B cell (primary cell): ENCODE measurements around the gene SNRNP27. TPM values are rescaled to one million over a fixed set of nuclear protein-coding genes. Genes with fewer than 3 reads are reported as not detected.

Experiments
- ATAC-seq: fragments of 200-7000 bp; cut with Tn5 transposase; one replicate; pipeline ENCODE4 v1.10.0; 2021; ENCODE audit warnings: low read depth, mild to moderate bottlenecking, moderate number of reproducible peaks, moderate library complexity
- CTCF ChIA-PET: fragments of 350-600 bp; sonication (Branson Sonifier 250); formaldehyde crosslinking; loops from one replicate; lab custom pipeline; 2021; ENCODE audit warnings: antibody characterized with exemption, inconsistent platforms; lab: Charles Lee
- POLR2A ChIA-PET: fragments of 350-600 bp; sonication (Branson Sonifier 250); formaldehyde crosslinking; loops from one replicate; lab custom pipeline; 2021; ENCODE audit warnings: antibody characterized with exemption; lab: Charles Lee
- DNase-seq: peaks from one replicate; pipeline ENCODE4 v3.0.0; 2013
- H2AFZ ChIP-seq: 2 replicates; pipeline ENCODE4 v1.6.1; 2012; ENCODE audit warnings: mild to moderate bottlenecking, low read depth, low read length; ENCODE audit not compliant: insufficient read depth, poor library complexity, severe bottlenecking
- H3K27ac ChIP-seq, 2 donors: 1 replicate in 1 of 2; 2 replicates in 1 of 2; pipeline ENCODE4 v1.5.1; 2012 to 2013; ENCODE audit warnings: low read length in 2 of 2, mild to moderate bottlenecking in 2 of 2, moderate library complexity in 1 of 2
- H3K27me3 ChIP-seq, 4 experiments: fragments of 200-600 bp in 1 of 4; sonication (generic) in 1 of 4; replicated peaks in 1 of 4; 1 replicate in 2 of 4; 2 replicates in 2 of 4; pipeline versions ENCODE4 v1.6.1 to v1.7.0; 2013 to 2016; ENCODE audit warnings: low read length in 3 of 4, mild to moderate bottlenecking in 2 of 4, mixed read lengths in 1 of 4, moderate library complexity in 1 of 4; ENCODE audit not compliant: insufficient read depth in 4 of 4, control insufficient read depth in 3 of 4; ENCODE audit errors: control extremely low read depth in 1 of 4
- H3K36me3 ChIP-seq, 2 experiments: replicated peaks in 1 of 2; 1 replicate in 1 of 2; 2 replicates in 1 of 2; pipeline versions ENCODE4 v1.6.1 to v1.7.1; 2013; ENCODE audit warnings: low read length in 1 of 2; ENCODE audit not compliant: insufficient read depth in 2 of 2, control insufficient read depth in 1 of 2; ENCODE audit errors: control extremely low read depth in 1 of 2, extremely low read depth in 1 of 2
- H3K4me1 ChIP-seq, 2 donors: fragments of 200-600 bp in 1 of 2; sonication (generic) in 1 of 2; 1 replicate in 1 of 2; 2 replicates in 1 of 2; pipeline versions ENCODE4 v1.5.1 to v1.6.1; 2013 to 2017; ENCODE audit warnings: low read length in 2 of 2; ENCODE audit not compliant: control insufficient read depth in 2 of 2, insufficient read depth in 2 of 2
- H3K4me2 ChIP-seq: replicated peaks from 2 replicates; pipeline ENCODE3; 2012; ENCODE audit warnings: mild to moderate bottlenecking, low read depth, low read length; ENCODE audit not compliant: poor library complexity, severe bottlenecking
- H3K4me3 ChIP-seq, 5 experiments: fragments of 200-600 bp in 1 of 5; sonication (generic) in 1 of 5; 1 replicate in 3 of 5; 2 replicates in 2 of 5; pipeline versions ENCODE4 v1.5.1 to v1.7.0; 2011 to 2016; ENCODE audit warnings: low read length in 4 of 5, mild to moderate bottlenecking in 4 of 5, low read depth in 2 of 5, control low read depth in 1 of 5, moderate library complexity in 1 of 5; ENCODE audit not compliant: insufficient read depth in 1 of 5; ENCODE audit errors: control extremely low read depth in 1 of 5, extremely low read depth in 1 of 5
- H3K79me2 ChIP-seq: fragments of 200-600 bp; sonication (generic); one replicate; pipeline ENCODE4 v1.6.0; 2016; ENCODE audit warnings: low read length; ENCODE audit not compliant: control insufficient read depth, insufficient read depth
- H3K9ac ChIP-seq: fragments of 200-600 bp; sonication (generic); 2 replicates; pipeline ENCODE4 v1.6.1; 2017; ENCODE audit warnings: mild to moderate bottlenecking, low read length, moderate library complexity
- H3K9me3 ChIP-seq, 3 donors: one replicate each; pipeline versions ENCODE4 v1.6.1 to v1.7.1; 2013; ENCODE audit warnings: low read length in 2 of 3; ENCODE audit not compliant: control insufficient read depth in 2 of 3, insufficient read depth in 1 of 3; ENCODE audit errors: control extremely low read depth in 1 of 3
- H4K20me1 ChIP-seq: 2 replicates; pipeline ENCODE4 v1.6.0; 2012; ENCODE audit warnings: mild to moderate bottlenecking, low read length; ENCODE audit not compliant: insufficient read depth, control insufficient read depth, poor library complexity, severe bottlenecking
- H3K27ac Mint-ChIP-seq: one replicate; pipeline ENCODE4 v1.8.0; 2021; ENCODE audit warnings: mixed read lengths
- H3K27me3 Mint-ChIP-seq: one replicate; pipeline ENCODE4 v1.8.0; 2021; ENCODE audit warnings: mixed read lengths
- H3K4me1 Mint-ChIP-seq: one replicate; pipeline ENCODE4 v1.8.0; 2021; ENCODE audit warnings: mixed read lengths
- H3K4me3 Mint-ChIP-seq: one replicate; pipeline ENCODE4 v1.8.0; 2021; ENCODE audit warnings: mixed read lengths
- H3K9me3 Mint-ChIP-seq: one replicate; pipeline ENCODE4 v1.8.0; 2022; ENCODE audit warnings: mixed read lengths; ENCODE audit not compliant: insufficient read depth
- CTCF ChIP-seq: fragments of 200-600 bp; IDR thresholded peaks from one replicate; pipeline ENCODE4 v1.8.0; 2022; ENCODE audit warnings: antibody characterized with exemption, mild to moderate bottlenecking
- EZH2 ChIP-seq: IDR thresholded peaks from 2 replicates; pipeline ENCODE4 v1.6.1; 2012; ENCODE audit warnings: borderline replicate concordance, low read depth, mild to moderate bottlenecking, moderate library complexity, low read length; ENCODE audit not compliant: insufficient read depth, poor library complexity, severe bottlenecking
- WGBS: methylation state at CpG from one replicate; pipeline ENCODE4 v1.1.5; 2013; ENCODE audit warnings: missing lambda C conversion rate; ENCODE audit not compliant: insufficient coverage; 5-methylcytosine and 5-hydroxymethylcytosine counted together
- intact Hi-C: fragments of 100-400 bp; cut with micrococcal nuclease; formaldehyde crosslinking; loops from one replicate; pipeline ENCODE4 v1.10.0; 2022
- polyA plus RNA-seq: library from polyadenylated mRNA; depleted of rRNA; stranded (reverse); fragments of >200 nt; gene quantifications from 2 replicates; pipeline ENCODE4 v1.2.3, GENCODE V29; 2012
- total RNA-seq, 2 donors: library from RNA; stranded (reverse); fragments of 120-200 nt in 1 of 2; gene quantifications; 1 replicate in 1 of 2; 2 replicates in 1 of 2; pipeline versions ENCODE4 v1.2.3 to v1.2.4, GENCODE V29; 2013 to 2022

The SNRNP27 gene
- total and polyA plus RNA-seq, 2 donors (not counting 1 experiment from before 2014, with no cell fraction given): 20.5 to 54.8 TPM

DNA sequence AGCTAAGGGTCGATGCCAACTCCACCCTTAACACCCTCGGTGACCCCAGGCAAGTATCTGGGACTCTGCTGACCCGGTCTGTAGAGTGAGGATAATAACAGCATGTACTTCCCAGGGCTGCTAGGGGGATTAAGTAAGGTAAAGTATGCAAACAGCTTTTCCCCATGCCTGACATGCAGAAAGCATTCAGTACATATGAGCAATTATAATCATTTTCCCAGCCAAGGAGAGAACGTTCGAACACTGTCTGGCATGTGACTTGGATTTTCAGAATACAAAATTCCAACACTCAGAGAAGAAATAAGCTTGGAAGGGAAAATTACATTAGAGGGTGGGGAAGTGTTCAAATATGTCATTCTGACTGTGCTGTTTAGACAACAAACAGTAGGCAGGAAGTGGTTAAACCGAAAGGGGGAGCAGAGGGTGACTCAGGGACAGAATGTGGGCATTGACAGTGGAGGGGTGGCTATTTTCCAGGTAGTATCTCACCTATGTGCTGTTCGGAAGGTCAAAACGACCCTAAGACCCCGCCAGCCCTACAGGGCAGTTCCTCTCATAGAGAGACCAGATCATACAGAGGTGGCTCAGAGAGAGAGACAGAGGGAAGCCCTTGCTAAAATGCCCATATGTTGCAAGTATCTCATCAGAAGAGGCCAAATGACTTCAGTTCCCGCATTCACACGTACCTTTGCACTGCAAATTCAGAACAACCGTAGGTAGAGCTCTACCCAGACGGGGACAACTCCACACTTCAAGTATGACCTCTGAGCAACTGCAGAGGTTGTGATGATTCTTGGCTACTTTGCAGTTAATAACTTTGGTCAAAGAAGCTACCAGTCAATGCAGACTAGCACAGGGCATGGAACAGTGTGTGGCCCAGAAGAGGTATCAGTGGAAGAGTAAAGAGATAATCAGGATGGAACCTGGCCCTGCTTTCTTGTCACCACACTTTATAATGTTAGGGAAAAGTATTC is 52.9 kb downstream of the SNRNP27 start:
- H4K20me1 ChIP-seq: no peaks in the 10 kb centered on the region
- H3K27me3 ChIP-seq: no peaks in the 10 kb centered on the region
- H3K27ac Mint-ChIP-seq: no peak overlapping the region
- peaks cover 0 to 9% of the 10 kb centered on the region in 2 experiments for H3K36me3 ChIP-seq
- H3K9me3 Mint-ChIP-seq: no peaks in the 10 kb centered on the region
- H3K4me3 Mint-ChIP-seq: no peak overlapping the region
- H3K4me3 ChIP-seq: no peak overlapping the region
- H2AFZ ChIP-seq: peak overlapping the region; percentile 3
- H3K27me3 Mint-ChIP-seq: no peaks in the 10 kb centered on the region
- H3K79me2 ChIP-seq: no peaks in the 10 kb centered on the region
- CTCF ChIA-PET: interaction anchor here (1.5 kb wide), 1 partner anchor 124 kb away, joined by 4 read pairs; no protein-coding TSS in a partner anchor
- no peak overlapping the region for H3K4me2 ChIP-seq
- TF ChIP-seq CTCF (no peak), EZH2 (no peak)
- H3K4me1 Mint-ChIP-seq: peaks cover 7% of the 10 kb centered on the region
- peaks cover 0 to 8% of the 10 kb centered on the region in 2 donors for H3K4me1 ChIP-seq
- POLR2A ChIA-PET: no interaction called here
- H3K27ac ChIP-seq: no peak overlapping the region
- no peaks in the 10 kb centered on the region for H3K9me3 ChIP-seq
- WGBS: 30% methylated on average over 6 of the region's 13 CpGs
- no peak for DNase-seq
- intact Hi-C loops: no loop called here
- no peak overlapping the region for H3K9ac ChIP-seq
- no peak for ATAC-seq
